DOHH2 (cell line): ENCODE measurements around the gene RUNDC3A.

Experiments
- H3F3A ChIP-seq: fragments of 200-600 bp; sonication (generic), shearing (Covaris generic); 2 replicates; pipeline ENCODE4 v1.6.0; 2016; ENCODE audit warnings: antibody characterized with exemption, mild to moderate bottlenecking; ENCODE audit not compliant: control insufficient read depth, insufficient read depth
- H3K27ac ChIP-seq: fragments of 200-600 bp; sonication (generic); 2 replicates; pipeline ENCODE4 v1.5.1; 2014; ENCODE audit warnings: low read depth, mild to moderate bottlenecking, low read length, moderate library complexity
- H3K27me3 ChIP-seq: fragments of 200-600 bp; sonication (generic); 2 replicates; pipeline ENCODE4 v1.6.1; 2014; ENCODE audit warnings: mild to moderate bottlenecking, low read length, mixed read lengths; ENCODE audit not compliant: control insufficient read depth
- H3K36me3 ChIP-seq: fragments of 200-600 bp; sonication (generic); 2 replicates; pipeline ENCODE4 v1.6.1; 2014; ENCODE audit warnings: mild to moderate bottlenecking, low read length, moderate library complexity, mixed read lengths; ENCODE audit not compliant: control insufficient read depth
- H3K4me1 ChIP-seq: fragments of 200-600 bp; sonication (generic); 2 replicates; pipeline ENCODE4 v1.6.1; 2014; ENCODE audit warnings: mild to moderate bottlenecking, low read length, mixed read lengths; ENCODE audit not compliant: control insufficient read depth
- H3K4me2 ChIP-seq: fragments of 200-600 bp; sonication (generic); 2 replicates; pipeline ENCODE4 v1.6.0; 2014; ENCODE audit warnings: mild to moderate bottlenecking, low read length, moderate library complexity
- H3K4me3 ChIP-seq: fragments of 200-600 bp; sonication (generic); 2 replicates; pipeline ENCODE4 v1.5.1; 2014; ENCODE audit warnings: mild to moderate bottlenecking, low read length, mixed read lengths
- H3K79me2 ChIP-seq: fragments of 200-600 bp; sonication (generic); 2 replicates; pipeline ENCODE4 v1.6.1; 2014; ENCODE audit warnings: mild to moderate bottlenecking, low read length, mixed read lengths; ENCODE audit not compliant: control insufficient read depth
- H3K9me2 ChIP-seq: fragments of 200-600 bp; sonication (generic); replicated peaks from 2 replicates; pipeline ENCODE4 v1.6.1; 2014; ENCODE audit warnings: mild to moderate bottlenecking, low read length, mixed read lengths; ENCODE audit not compliant: control insufficient read depth
- H3K9me3 ChIP-seq: fragments of 200-600 bp; sonication (generic); 2 replicates; pipeline ENCODE4 v1.6.1; 2014; ENCODE audit warnings: antibody characterized with exemption, low read length, mixed read lengths; ENCODE audit not compliant: control insufficient read depth, insufficient read depth
- H4K20me1 ChIP-seq: fragments of 200-600 bp; sonication (generic); 2 replicates; pipeline ENCODE4 v1.6.0; 2014; ENCODE audit warnings: low read depth, mild to moderate bottlenecking, antibody characterized with exemption, low read length, moderate library complexity; ENCODE audit not compliant: control insufficient read depth, insufficient read depth
- CTCF ChIP-seq: fragments of 200-600 bp; sonication (generic); IDR thresholded peaks from one replicate; pipeline ENCODE4 v1.5.1; 2014; ENCODE audit warnings: antibody characterized with exemption, mild to moderate bottlenecking, low read depth, low read length; ENCODE audit not compliant: poor library complexity, severe bottlenecking
- EZH2phosphoT487 ChIP-seq: fragments of 200-600 bp; sonication (generic); IDR thresholded peaks from 2 replicates; pipeline ENCODE4 v1.6.1; 2017; ENCODE audit warnings: borderline replicate concordance, mild to moderate bottlenecking, antibody characterized with exemption, low read length, moderate library complexity, mixed read lengths

The RUNDC3A gene

DNA sequence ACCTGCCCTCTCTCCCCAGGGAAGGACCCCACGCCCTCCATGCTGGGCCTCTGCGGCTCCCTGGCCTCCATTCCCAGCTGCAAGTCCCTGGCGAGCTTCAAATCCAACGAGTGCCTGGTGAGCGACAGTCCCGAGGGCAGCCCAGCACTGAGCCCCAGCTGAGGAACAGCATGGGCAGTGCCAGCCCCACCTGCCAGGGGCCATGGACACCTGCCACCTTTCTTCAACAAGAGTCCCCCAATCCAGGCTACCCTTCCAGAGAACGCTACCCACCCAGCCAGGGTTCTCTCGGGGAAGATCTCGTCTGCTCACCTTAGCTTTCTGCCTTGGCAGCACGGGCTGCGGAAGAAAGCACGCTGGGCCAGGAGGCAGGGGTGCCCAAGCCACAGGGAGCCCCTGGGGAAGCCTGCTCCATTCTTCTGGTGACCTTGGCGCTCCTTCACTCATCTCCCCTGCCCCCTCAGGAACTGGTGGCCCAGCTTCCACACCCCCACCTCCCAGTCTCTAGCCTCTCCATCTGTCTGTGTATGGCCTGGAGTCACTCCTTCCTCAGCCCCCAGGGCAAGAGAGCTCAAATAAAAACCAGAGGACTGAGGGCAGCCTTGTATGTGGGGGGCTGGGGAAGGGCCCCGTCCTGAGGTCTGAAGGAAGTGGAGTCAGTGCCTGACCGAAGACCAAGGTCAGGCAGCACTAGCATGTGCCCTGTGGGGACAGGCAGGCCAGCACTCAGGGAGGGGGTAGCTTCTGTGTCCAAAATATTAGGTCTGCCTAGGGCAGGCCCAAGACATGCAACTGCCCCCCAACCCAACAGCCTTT is 9.9 kb downstream of the RUNDC3A start:
- Histone ChIP-seq H3K9me2 (no peaks in the 10 kb centered on the region), H3K27me3 (peaks cover 24% of the 10 kb centered on the region), H3K9me3 (no peaks in the 10 kb centered on the region), H3K36me3 (peaks cover 37% of the 10 kb centered on the region), H3K4me1 (peaks cover 18% of the 10 kb centered on the region), H3K4me3 (no peak overlapping the region), H3K4me2 (no peak overlapping the region), H3F3A (peaks cover 3% of the 10 kb centered on the region; the same call in 1 of the 2 replicates), H4K20me1 (peaks cover 3% of the 10 kb centered on the region; the same call in 1 of the 2 replicates), H3K79me2 (peaks cover 11% of the 10 kb centered on the region), H3K27ac (no peak overlapping the region)
- TF ChIP-seq CTCF = no peak
- no peak for TF ChIP-seq EZH2phosphoT487

DNA sequence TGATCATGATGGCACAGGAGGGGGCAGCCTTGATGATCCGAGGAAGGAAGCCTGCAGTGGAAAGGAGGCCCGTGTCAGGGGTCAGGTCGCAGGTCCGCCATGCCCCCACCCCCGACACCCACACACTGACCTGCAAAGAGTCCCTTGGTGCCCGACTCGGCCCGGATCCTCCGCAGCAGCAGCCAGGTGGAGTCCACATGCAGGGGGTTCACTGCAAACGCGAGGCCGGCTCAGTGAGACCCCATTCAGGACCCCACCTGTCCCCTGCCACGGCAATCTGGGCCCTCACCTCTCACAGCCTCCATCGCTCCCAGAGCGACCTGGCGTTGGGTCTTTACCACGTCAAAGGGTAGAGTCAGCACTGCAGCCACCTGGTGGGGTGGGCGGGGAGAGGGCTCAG is 11.7 kb downstream of the RUNDC3A start:
- H3K9me3 ChIP-seq = no peaks in the 10 kb centered on the region
- H3K36me3 ChIP-seq = peaks cover 40% of the 10 kb centered on the region
- H3F3A ChIP-seq = peaks cover 3% of the 10 kb centered on the region; the same call in 1 of the 2 replicates
- no peaks in the 10 kb centered on the region for H3K9me2 ChIP-seq
- H3K4me2 ChIP-seq = no peak overlapping the region
- peaks cover 3% of the 10 kb centered on the region; the same call in 1 of the 2 replicates for H4K20me1 ChIP-seq
- H3K4me3 ChIP-seq = no peak overlapping the region
- TF ChIP-seq CTCF = no peak
- no peak for TF ChIP-seq EZH2phosphoT487
- H3K79me2 ChIP-seq = peaks cover 26% of the 10 kb centered on the region
- H3K27me3 ChIP-seq = peaks cover 12% of the 10 kb centered on the region
- H3K27ac ChIP-seq = no peak overlapping the region
- H3K4me1 ChIP-seq = peaks cover 22% of the 10 kb centered on the region

DNA sequence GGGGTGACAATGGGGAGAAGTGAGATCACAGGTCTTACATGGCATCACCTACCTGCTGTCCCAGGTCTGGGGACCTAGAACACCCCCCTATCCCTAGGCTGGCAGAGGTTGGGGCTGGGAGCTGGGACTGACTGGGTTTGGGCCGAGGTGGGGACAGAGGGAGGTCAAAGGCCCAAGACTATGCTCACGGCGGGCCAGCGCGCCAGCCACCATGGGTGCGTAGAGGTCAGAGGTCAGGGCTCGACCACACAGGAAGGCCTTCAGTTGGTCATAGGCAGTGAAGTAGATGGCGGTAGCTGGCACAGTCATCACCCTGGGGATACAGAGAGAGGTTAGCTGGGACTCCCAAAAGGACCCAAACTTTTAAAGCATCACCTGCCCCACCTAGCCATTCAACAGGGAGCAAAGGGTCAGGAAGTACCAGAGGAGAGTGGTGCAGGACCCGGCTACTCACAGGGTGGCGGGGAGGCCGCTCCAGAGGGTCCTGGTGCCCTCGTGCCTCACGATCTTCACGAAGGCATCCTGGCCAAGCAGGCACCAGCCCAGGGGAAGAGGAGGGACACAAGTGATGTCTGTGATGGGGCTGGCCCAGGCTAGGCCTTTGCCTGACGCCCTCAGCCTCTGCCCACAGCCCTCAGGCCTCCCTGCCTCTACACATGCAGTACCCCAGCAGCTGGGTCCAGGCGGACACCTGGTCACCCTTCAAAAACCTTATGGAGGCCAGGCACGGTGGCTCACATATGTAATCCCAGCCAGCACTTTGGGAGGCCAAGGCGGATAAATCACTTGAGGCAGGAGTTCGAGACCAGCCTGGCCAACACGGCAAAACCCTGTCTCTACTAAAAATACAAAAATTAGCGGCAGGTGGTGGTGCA is 13.1 kb downstream of the RUNDC3A start:
- H4K20me1 ChIP-seq = peaks cover 3% of the 10 kb centered on the region; the same call in 1 of the 2 replicates
- no peaks in the 10 kb centered on the region for H3K9me2 ChIP-seq
- peaks cover under 1% of the 10 kb centered on the region for H3K27me3 ChIP-seq
- peaks cover 9% of the 10 kb centered on the region; the same call in 1 of the 2 replicates for H3F3A ChIP-seq
- peaks cover 37% of the 10 kb centered on the region for H3K79me2 ChIP-seq
- TF ChIP-seq CTCF (no peak), EZH2phosphoT487 (no peak)
- no peaks in the 10 kb centered on the region for H3K9me3 ChIP-seq
- no peak overlapping the region for H3K4me2 ChIP-seq
- H3K27ac ChIP-seq = no peak overlapping the region
- peaks cover 46% of the 10 kb centered on the region for H3K36me3 ChIP-seq
- no peak overlapping the region for H3K4me3 ChIP-seq
- peaks cover 23% of the 10 kb centered on the region for H3K4me1 ChIP-seq
